ENCODE data around the gene PHF21B. TPM values are rescaled to one million over a fixed set of nuclear protein-coding genes. Genes with fewer than 3 reads are reported as not detected.
A peak's percentile ranks its signal among the peaks of the same experiment; 100 is the strongest.

Gene PHF21B
- under 0.01 and 0.17 TPM in 2 replicates for total RNA-seq
- polyA plus RNA-seq, result 0.06 TPM in 1 of 2 replicates, not detected in the other
- not detected in 2 replicates for polyA plus RNA-seq (2012)
- polyA minus RNA-seq (ENCODE audit: low replicate concordance), result not detected in 2 replicates

GRCh38 chr22:45009606-45010531 is at the start of gene PHF21B:
PHF21B (minus strand) TSS chr22:45010005; CDS start chr22:45009549, 456 bp downstream.
- no peak within 1 kb of the TSS for H3K27ac ChIP-seq (ENCODE audit: insufficient read depth, low read length)
- H3K9ac ChIP-seq (ENCODE audit: insufficient read depth, low read length), result peak within 1 kb of the TSS; percentile 23
- H3K27me3 ChIP-seq (ENCODE audit: control insufficient read depth, insufficient read depth, low read length), result peaks cover 26% of the 10 kb centered on the region
- H3K4me1 ChIP-seq (ENCODE audit: control insufficient read depth, extremely low read depth, insufficient read depth, low read length), result no peaks in the 10 kb centered on the region
- H2AFZ ChIP-seq (ENCODE audit: low read length), result peak within 1 kb of the TSS; percentile 51
- no peaks in the 10 kb centered on the region for H3K9me3 ChIP-seq (ENCODE audit: control insufficient read depth, insufficient read depth, low read depth, low read length)
- H3K36me3 ChIP-seq (ENCODE audit: control insufficient read depth, insufficient read depth, low read length), result no peaks in the 10 kb centered on the region
- DNase-seq (ENCODE audit: low read depth in 2 of 2), result peak; percentile 40
- peak within 1 kb of the TSS; percentile 44 for H3K4me2 ChIP-seq (ENCODE audit: extremely low read depth, insufficient read depth, low read length)
- no peaks in the 10 kb centered on the region for H3K79me2 ChIP-seq (ENCODE audit: control insufficient read depth, insufficient read depth, low read length)
- peak within 1 kb of the TSS; percentile 41 to 61 (median 48) for H3K4me3 ChIP-seq (replicated peaks in 1 of 4; ENCODE audit: control extremely low read depth in 1 of 4, insufficient read depth in 1 of 4, low read depth in 3 of 4, low read length in 4 of 4)
- no peaks in the 10 kb centered on the region for H4K20me1 ChIP-seq (ENCODE audit: control insufficient read depth, extremely low read depth, insufficient read depth, low read length)
- TF ChIP-seq CTCF (conservative IDR thresholded peaks at IDR 0.05 in 1 of 2, IDR thresholded peaks at IDR 0.05 in 1 of 2; ENCODE audit: low read depth in 1 of 2, low read length in 2 of 2) (no peak), EZH2 (IDR thresholded peaks at IDR 0.05; ENCODE audit: low read length, missing control alignments) (no peak)

- H3K4me3 ChIP-seq (replicated peaks in 1 of 4; ENCODE audit: control extremely low read depth in 1 of 4, insufficient read depth in 1 of 4, low read depth in 3 of 4, low read length in 4 of 4), result no peak overlapping the region
- no peak overlapping the region for H3K4me2 ChIP-seq (ENCODE audit: extremely low read depth, insufficient read depth, low read length)
Measured at GRCh38 chr22:45059296-45059695, 49.5 kb upstream of the PHF21B start.

More at GRCh38 chr22:45059296-45059695, 49.5 kb upstream of the PHF21B start:
- Histone ChIP-seq H4K20me1 (ENCODE audit: control insufficient read depth, extremely low read depth, insufficient read depth, low read length) (no peaks in the 10 kb centered on the region), H3K9ac (ENCODE audit: insufficient read depth, low read length) (no peak overlapping the region), H3K36me3 (ENCODE audit: control insufficient read depth, insufficient read depth, low read length) (no peaks in the 10 kb centered on the region), H3K9me3 (ENCODE audit: control insufficient read depth, insufficient read depth, low read depth, low read length) (no peaks in the 10 kb centered on the region), H3K27ac (ENCODE audit: insufficient read depth, low read length) (no peak overlapping the region), H3K4me1 (ENCODE audit: control insufficient read depth, extremely low read depth, insufficient read depth, low read length) (peaks cover 4% of the 10 kb centered on the region), H3K79me2 (ENCODE audit: control insufficient read depth, insufficient read depth, low read length) (no peaks in the 10 kb centered on the region), H3K27me3 (ENCODE audit: control insufficient read depth, insufficient read depth, low read length) (no peaks in the 10 kb centered on the region), H2AFZ (ENCODE audit: low read length) (no peak overlapping the region)
- no peak for TF ChIP-seq EZH2 (IDR thresholded peaks at IDR 0.05; ENCODE audit: low read length, missing control alignments)
- no peak for TF ChIP-seq CTCF (conservative IDR thresholded peaks at IDR 0.05 in 1 of 2, IDR thresholded peaks at IDR 0.05 in 1 of 2; ENCODE audit: low read depth in 1 of 2, low read length in 2 of 2)
- no peak for DNase-seq (ENCODE audit: low read depth in 2 of 2)
